ENCODE results near the gene LYPLA2.

GRCh38 chr1:23763041-23763577 is 27.8 kb upstream of the LYPLA2 start:
- TF ChIP-seq CTCF (conservative IDR thresholded peaks at IDR 0.05; ENCODE audit: low read depth, low read length) (no peak), RFX5 (IDR thresholded peaks at IDR 0.05; ENCODE audit: low read depth, low read length) (no peak), POLR2A (IDR thresholded peaks at IDR 0.05; ENCODE audit: low read depth, low read length) (no peak), SMC3 (IDR thresholded peaks at IDR 0.05; ENCODE audit: low read depth, low read length) (no peak), MXI1 (IDR thresholded peaks at IDR 0.05; ENCODE audit: borderline replicate concordance, low read depth, low read length) (no peak), CHD1 (IDR thresholded peaks at IDR 0.05; ENCODE audit: low read depth, low read length) (no peak), RAD21 (IDR thresholded peaks at IDR 0.05; ENCODE audit: low read length) (no peak), MAZ (IDR thresholded peaks at IDR 0.05; ENCODE audit: borderline replicate concordance, low read depth, low read length) (no peak), CEBPB (IDR thresholded peaks at IDR 0.05; ENCODE audit: low read depth, low read length) (no peak), BHLHE40 (IDR thresholded peaks at IDR 0.05; ENCODE audit: low read depth, low read length) (no peak)

Measured in IMR-90 (cell line).